Astrocyte (in vitro differentiated cells and primary cell): ENCODE data around the gene CETN1. TPM values are rescaled to one million over a fixed set of nuclear protein-coding genes. Genes with fewer than 3 reads are reported as not detected.

Experiments used
- DNase-seq: peaks from one replicate; pipeline ENCODE4 v3.0.0-alpha.2; 2010; ENCODE audit warnings: low read depth
- FAIRE-seq: peaks from 2 replicates; lab custom pipeline; 2011; peaks lifted over from hg19 to GRCh38; lab: Jason Lieb, UNC
- H2AFZ ChIP-seq: 2 replicates; pipeline ENCODE4 v1.6.0; 2012; ENCODE audit warnings: low read depth, low read length, inconsistent platforms
- H3K27ac ChIP-seq: 2 replicates; pipeline ENCODE4 v1.5.1; 2011; ENCODE audit warnings: low read depth, low read length, inconsistent platforms
- H3K27me3 ChIP-seq: 2 replicates; pipeline ENCODE4 v1.6.0; 2011; ENCODE audit warnings: low read length, inconsistent platforms; ENCODE audit not compliant: insufficient read depth
- H3K36me3 ChIP-seq: 2 replicates; pipeline ENCODE4 v1.5.1; 2011; ENCODE audit warnings: low read length, inconsistent platforms; ENCODE audit not compliant: insufficient read depth
- H3K4me1 ChIP-seq: 2 replicates; pipeline ENCODE4 v1.5.1; 2011; ENCODE audit warnings: low read length, inconsistent platforms; ENCODE audit not compliant: insufficient read depth
- H3K4me2 ChIP-seq: 2 replicates; pipeline ENCODE4 v1.6.0; 2012; ENCODE audit warnings: low read length, inconsistent platforms
- H3K4me3 ChIP-seq: 2 replicates; pipeline ENCODE4 v1.5.1; 2011; ENCODE audit warnings: low read depth, mild to moderate bottlenecking, low read length, inconsistent platforms; ENCODE audit not compliant: insufficient read depth
- H3K79me2 ChIP-seq: 2 replicates; pipeline ENCODE4 v1.6.0; 2012; ENCODE audit warnings: mild to moderate bottlenecking, low read length, inconsistent platforms; ENCODE audit not compliant: insufficient read depth
- H3K9ac ChIP-seq: 2 replicates; pipeline ENCODE4 v1.6.0; 2012; ENCODE audit warnings: mild to moderate bottlenecking, low read length, inconsistent platforms
- H3K9me3 ChIP-seq: 2 replicates; pipeline ENCODE4 v1.5.1; 2012; ENCODE audit warnings: low read depth, mild to moderate bottlenecking, low read length, inconsistent platforms; ENCODE audit not compliant: insufficient read depth
- H4K20me1 ChIP-seq: 2 replicates; pipeline ENCODE4 v1.6.0; 2012; ENCODE audit warnings: low read length, inconsistent platforms; ENCODE audit not compliant: insufficient read depth
- H3K27ac Mint-ChIP-seq: one replicate; pipeline ENCODE4 v1.8.0; 2021; ENCODE audit warnings: mild to moderate bottlenecking, mixed read lengths; ENCODE audit not compliant: unreplicated experiment
- H3K27me3 Mint-ChIP-seq: one replicate; pipeline ENCODE4 v1.8.0; 2021; ENCODE audit warnings: low read depth, mixed read lengths; ENCODE audit not compliant: unreplicated experiment
- H3K36me3 Mint-ChIP-seq: one replicate; pipeline ENCODE4 v1.8.0; 2021; ENCODE audit warnings: low read depth, mixed read lengths; ENCODE audit not compliant: unreplicated experiment
- H3K4me1 Mint-ChIP-seq: one replicate; pipeline ENCODE4 v1.8.0; 2021; ENCODE audit warnings: low read depth, mixed read lengths; ENCODE audit not compliant: unreplicated experiment
- H3K4me3 Mint-ChIP-seq: one replicate; pipeline ENCODE4 v1.8.0; 2021; ENCODE audit warnings: mild to moderate bottlenecking, moderate library complexity, mixed read lengths; ENCODE audit not compliant: unreplicated experiment
- H3K9me3 Mint-ChIP-seq: one replicate; pipeline ENCODE4 v1.8.0; 2021; ENCODE audit warnings: mild to moderate bottlenecking, mixed read lengths; ENCODE audit not compliant: unreplicated experiment
- CTCF ChIP-seq: IDR thresholded peaks from 2 replicates; pipeline ENCODE4 v1.5.1; 2011; ENCODE audit warnings: low read depth, mild to moderate bottlenecking, inconsistent platforms, low read length, moderate library complexity; ENCODE audit not compliant: insufficient read depth
- EZH2 ChIP-seq: IDR thresholded peaks from 2 replicates; pipeline ENCODE4 v1.6.1; 2012; ENCODE audit warnings: mild to moderate bottlenecking, low read length, inconsistent platforms; ENCODE audit not compliant: insufficient read depth
- total RNA-seq: library from RNA; stranded (reverse); gene quantifications from 2 replicates; pipeline ENCODE4 v1.2.1, GENCODE V29; 2021

CETN1 gene
- total RNA-seq, 1 donor from 2014 or later: not detected

GRCh38 chr18:623761-624620 lies 43.8 kb downstream of the CETN1 start:
- H3K4me3 Mint-ChIP-seq: no peak overlapping the region
- DNase-seq: peak; percentile 38
- no peak overlapping the region for H2AFZ ChIP-seq
- H3K27me3 Mint-ChIP-seq: peaks cover 14% of the 10 kb centered on the region
- H3K27ac ChIP-seq: no peak overlapping the region
- H3K9ac ChIP-seq: no peak overlapping the region
- no peak overlapping the region for H3K27ac Mint-ChIP-seq
- H3K27me3 ChIP-seq: peaks cover 15% of the 10 kb centered on the region
- no peaks in the 10 kb centered on the region for H3K9me3 Mint-ChIP-seq
- TF ChIP-seq CTCF (peak; percentile 47), EZH2 (no peak)
- no peaks in the 10 kb centered on the region for H3K79me2 ChIP-seq
- FAIRE-seq: no peak
- H3K36me3 Mint-ChIP-seq: no peaks in the 10 kb centered on the region
- H3K36me3 ChIP-seq: no peaks in the 10 kb centered on the region
- no peak overlapping the region for H3K4me3 ChIP-seq
- H3K4me1 ChIP-seq: no peaks in the 10 kb centered on the region
- H3K4me2 ChIP-seq: no peak overlapping the region
- H4K20me1 ChIP-seq: no peaks in the 10 kb centered on the region
- no peaks in the 10 kb centered on the region for H3K4me1 Mint-ChIP-seq
- no peaks in the 10 kb centered on the region for H3K9me3 ChIP-seq

GRCh38 chr18:627231-627630 lies 47.1 kb downstream of the CETN1 start:
- peaks cover 6% of the 10 kb centered on the region for H3K4me1 Mint-ChIP-seq
- Histone ChIP-seq H4K20me1 (no peaks in the 10 kb centered on the region), H3K27ac (no peak overlapping the region), H3K27me3 (peaks cover 6% of the 10 kb centered on the region), H3K9me3 (no peaks in the 10 kb centered on the region), H3K4me2 (no peak overlapping the region), H2AFZ (no peak overlapping the region), H3K79me2 (no peaks in the 10 kb centered on the region), H3K4me3 (no peak overlapping the region), H3K4me1 (no peaks in the 10 kb centered on the region), H3K9ac (no peak overlapping the region), H3K36me3 (no peaks in the 10 kb centered on the region)
- TF ChIP-seq EZH2: no peak
- TF ChIP-seq CTCF: no peak
- DNase-seq (no peak), FAIRE-seq (no peak)
- no peak overlapping the region for H3K27ac Mint-ChIP-seq
- peaks cover 6% of the 10 kb centered on the region for H3K27me3 Mint-ChIP-seq
- peaks cover 4% of the 10 kb centered on the region for H3K9me3 Mint-ChIP-seq
- H3K4me3 Mint-ChIP-seq: no peak overlapping the region
- H3K36me3 Mint-ChIP-seq: no peaks in the 10 kb centered on the region
